Heart left ventricle (tissue), 16 donors: ENCODE data around the gene NKD1. TPM values are rescaled to one million over a fixed set of nuclear protein-coding genes. Genes with fewer than 3 reads are reported as not detected.
A peak's percentile ranks its signal among the peaks of the same experiment; 100 is the strongest.

Experiments used
- ATAC-seq, 4 donors: fragments of 200-7000 bp; cut with Tn5 transposase; one replicate each; pipeline ENCODE4 v1.9.1; 2020 to 2022; ENCODE audit warnings: moderate library complexity in 4 of 4, mild to moderate bottlenecking in 3 of 4, moderate number of reproducible peaks in 1 of 4
- DNase-seq, 5 donors: peaks; one replicate each; pipeline ENCODE4 v3.0.0-alpha.2; 2020
- H3K27ac ChIP-seq, 12 donors: fragments of 200-600 bp; sonication (generic) in 4 of 12; one replicate each; pipeline versions ENCODE4 v1.5.0 to v1.8.0; 2016 to 2022; ENCODE audit warnings: mild to moderate bottlenecking in 2 of 12
- H3K27me3 ChIP-seq, 9 donors: fragments of 200-600 bp; sonication (generic) in 2 of 9; one replicate each; pipeline versions ENCODE4 v1.5.1 to v1.8.0; 2016 to 2022; ENCODE audit warnings: mild to moderate bottlenecking in 3 of 9
- H3K36me3 ChIP-seq, 9 donors: fragments of 200-600 bp; sonication (generic) in 2 of 9; one replicate each; pipeline versions ENCODE4 v1.5.0 to v1.8.0; 2018 to 2022; ENCODE audit warnings: mild to moderate bottlenecking in 2 of 9
- H3K4me1 ChIP-seq, 12 donors: fragments of 200-600 bp; sonication (generic) in 4 of 12; one replicate each; pipeline versions ENCODE4 v1.5.0 to v1.8.0; 2016 to 2022; ENCODE audit warnings: mild to moderate bottlenecking in 3 of 12
- H3K4me3 ChIP-seq, 12 donors: fragments of 200-600 bp; sonication (generic) in 4 of 12; one replicate each; pipeline versions ENCODE4 v1.5.0 to v1.8.0; 2017 to 2022; ENCODE audit warnings: mild to moderate bottlenecking in 9 of 12, moderate library complexity in 4 of 12
- H3K9me3 ChIP-seq, 12 donors: fragments of 200-600 bp; sonication (generic) in 4 of 12; one replicate each; pipeline versions ENCODE4 v1.5.0 to v1.8.0; 2016 to 2022; ENCODE audit warnings: mild to moderate bottlenecking in 1 of 12
- CTCF ChIP-seq, 12 donors: fragments of 200-600 bp; sonication (generic) in 4 of 12; IDR thresholded peaks; one replicate each; pipeline versions ENCODE4 v1.5.0 to v1.8.0; 2018 to 2022; ENCODE audit warnings: antibody characterized with exemption in 12 of 12, mild to moderate bottlenecking in 5 of 12
- POLR2A ChIP-seq, 2 donors: fragments of 450-650 bp; IDR thresholded peaks; one replicate each; pipeline ENCODE4 v1.6.1; 2017; ENCODE audit warnings: antibody characterized with exemption in 2 of 2, mild to moderate bottlenecking in 2 of 2, moderate library complexity in 2 of 2
- WGBS, 4 donors: extraction: QIAGEN DNeasy Blood & Tissue Kit in 2 of 4; methylation state at CpG; one replicate each; pipeline versions ENCODE4 v1.1.5 to v1.1.7; 2013 to 2018; 5-methylcytosine and 5-hydroxymethylcytosine counted together
- intact Hi-C, 10 donors: fragments of 100-400 bp; cut with DNase I; formaldehyde crosslinking; loops; one replicate each; pipeline versions ENCODE4 v1.11.1 to v1.14.2; 2022
- polyA plus RNA-seq, 2 donors: library from polyadenylated mRNA; stranded (reverse); fragments of 200-250 nt; gene quantifications; one replicate each; pipeline ENCODE4 v1.2.3, GENCODE V29; 2013
- total RNA-seq, 9 donors: library from RNA; depleted of rRNA in 2 of 9; stranded (reverse); fragments of >200 nt in 2 of 9; fragmentation: NEBNext Ultra II Directional in 3 of 9; extraction: Animal tissue kit (Norgen Biotek cat#: 25700) in 3 of 9; gene quantifications; one replicate each; pipeline versions ENCODE4 v1.1.0 to v1.2.4, GENCODE V29; 2016 to 2023
- donor health status: ischemic (EF 13 %, LVEDD 7.1; RV severe dilation, severe dysfunction).
- donor health status: healthy with polysubstance abuse.
- donor health status: DM: no; HTN: yes; CAD: no.
- donor health status: DM: no; HTN: no; CAD: no.
- donor health status: ischemic (EF 25% LVEDD 6.9; RV normal size, moderate dysfunction).
- donor health status: ischemic (EF 25% LVEDD 5.7; RV mildly dilated, moderate dysfunction).
- donor health status: healthy.
- donor health status: DM: yes; HTN: yes; CAD: no.
- donor health status: ischemic (EF 35%, LVEDD 5.7; RV mildly dilated, moderate dysfunction).
- donor health status: nonischemic (EF 11% LVEDD 7.7; RV severe dilation, severe dysfunction).
- donor health status: DM: yes; HTN: yes; CAD: no.
- donor health status: PGD.
- donor health status: ischemic (EF 29% LVEDD 5.4; RV normal size, mild dysfunction).
- donor health status: nonischemic (EF 23%, LVEDD 6.1; RV moderate dilation, normal function).

Gene NKD1
- total and polyA plus RNA-seq, 11 donors = 0.05 to 1.0 (median 0.26) TPM

- no peak for TF ChIP-seq POLR2A (IDR thresholded peaks at IDR 0.05)
- no peak for TF ChIP-seq CTCF (IDR thresholded peaks at IDR 0.05)
- WGBS, 4 donors = 43 to 47% (median 44%) methylated on average over 16 to 18 of the region's 18 CpGs
- Histone ChIP-seq H3K9me3 (no peaks in the 10 kb centered on the region), H3K36me3 (no peaks in the 10 kb centered on the region), H3K4me3 (no peak overlapping the region), H3K4me1 (peaks cover 0 to 41% (median 14%) of the 10 kb centered on the region in 12 donors), H3K27ac (peak overlapping the region in 5 of 12 donors; percentile 26 to 89 (median 34)), H3K27me3 (no peaks in the 10 kb centered on the region)
- intact Hi-C loops = loop anchor here in 1 of 10 donors (10.0 kb wide), 1 partner anchor 201 kb away; no protein-coding TSS in a partner anchor
- ATAC-seq (peak; percentile 64 to 93 (median 76)), DNase-seq (peak in 1 of 5 donors; percentile 49)
Observed at GRCh38 chr16:50603206-50604064, 55.2 kb downstream of the NKD1 start.

- WGBS, 4 donors = 87 to 100% (median 91%) methylated on average over 2 of the region's 2 CpGs
- DNase-seq = no peak
Observed at GRCh38 chr16:50604065-50604418, 55.8 kb downstream of the NKD1 start.

GRCh38 chr16:50604610-50605009 is 56.4 kb downstream of the NKD1 start:
- Histone ChIP-seq H3K4me3 (no peak overlapping the region), H3K9me3 (no peaks in the 10 kb centered on the region), H3K36me3 (no peaks in the 10 kb centered on the region), H3K4me1 (peaks cover 0 to 34% (median 14%) of the 10 kb centered on the region in 12 donors), H3K27ac (peak overlapping the region in 1 of 12 donors; percentile 89), H3K27me3 (no peaks in the 10 kb centered on the region)
- no peak for DNase-seq
- TF ChIP-seq POLR2A (IDR thresholded peaks at IDR 0.05) (no peak), CTCF (IDR thresholded peaks at IDR 0.05) (no peak)
- WGBS, 4 donors = 60 to 85% (median 66%) methylated on average over 2 to 4 of the region's 4 CpGs
- intact Hi-C loops = loop anchor here in 1 of 10 donors (10.0 kb wide), 1 partner anchor 200 kb away; no protein-coding TSS in a partner anchor
- ATAC-seq = no peak

More at GRCh38 chr16:50604065-50604418, 55.8 kb downstream of the NKD1 start:
- Histone ChIP-seq H3K4me1 (peaks cover 0 to 39% (median 14%) of the 10 kb centered on the region in 12 donors), H3K9me3 (no peaks in the 10 kb centered on the region), H3K4me3 (no peak overlapping the region), H3K27me3 (no peaks in the 10 kb centered on the region), H3K36me3 (no peaks in the 10 kb centered on the region), H3K27ac (peak overlapping the region in 1 of 12 donors; percentile 89)
- TF ChIP-seq POLR2A (IDR thresholded peaks at IDR 0.05) (no peak), CTCF (IDR thresholded peaks at IDR 0.05) (no peak)
- ATAC-seq = no peak
- intact Hi-C loops = loop anchor here in 1 of 10 donors (10.0 kb wide), 1 partner anchor 201 kb away; no protein-coding TSS in a partner anchor

- DNase-seq (no peak), ATAC-seq (no peak)
- H3K4me1 ChIP-seq = peaks cover 0 to 42% (median 14%) of the 10 kb centered on the region in 12 donors
- no peaks in the 10 kb centered on the region for H3K36me3 ChIP-seq
- no peaks in the 10 kb centered on the region for H3K9me3 ChIP-seq
- intact Hi-C loops = loop anchor here in 1 of 10 donors (10.0 kb wide), 1 partner anchor 199 kb away; no protein-coding TSS in a partner anchor
- WGBS, 4 donors = 91 to 94% (median 91%) methylated on average over 19 of the region's 19 CpGs
- H3K27ac ChIP-seq = peak overlapping the region in 1 of 12 donors; percentile 89
- TF ChIP-seq CTCF (IDR thresholded peaks at IDR 0.05) (no peak), POLR2A (IDR thresholded peaks at IDR 0.05) (no peak)
- no peak overlapping the region for H3K4me3 ChIP-seq
- no peaks in the 10 kb centered on the region for H3K27me3 ChIP-seq
Observed at GRCh38 chr16:50605733-50606430, 57.7 kb downstream of the NKD1 start.
